HepG2 (cell line): Measurements from ENCODE around the gene SLIT1.

Experiments
- ETS1 ChIP-seq: sonication (generic); formaldehyde crosslinking; IDR thresholded peaks from 2 replicates; pipeline ENCODE4 v1.4.0; 2020; ENCODE audit warnings: missing genetic modification reagents
- FOSL2 ChIP-seq: sonication (generic); formaldehyde crosslinking; IDR thresholded peaks from 2 replicates; pipeline ENCODE4 v1.4.0; 2020; ENCODE audit warnings: missing genetic modification reagents
- MAX ChIP-seq: IDR thresholded peaks from 2 replicates; pipeline ENCODE4 v1.6.1; 2012; ENCODE audit warnings: inconsistent platforms
- MED1 ChIP-seq: sonication (generic); formaldehyde crosslinking; IDR thresholded peaks from 2 replicates; pipeline ENCODE4 v1.4.0; 2020; ENCODE audit warnings: missing genetic modification reagents
- POLR2A ChIP-seq, 2 experiments: IDR thresholded peaks; 2 replicates each; pipeline ENCODE4 v1.6.1; 2011; ENCODE audit warnings: low read depth in 2 of 2, low read length in 2 of 2, mild to moderate bottlenecking in 1 of 2, moderate library complexity in 1 of 2; ENCODE audit not compliant: insufficient read depth in 1 of 2
- RFXAP ChIP-seq: sonication (generic); formaldehyde crosslinking; IDR thresholded peaks from 2 replicates; pipeline ENCODE4 v1.4.0; 2020; ENCODE audit warnings: missing genetic modification reagents, borderline replicate concordance
- SP1 ChIP-seq, 2 experiments: fragments of 450-650 bp in 1 of 2; sonication (generic) in 1 of 2; formaldehyde crosslinking in 1 of 2; IDR thresholded peaks; 2 replicates each; pipeline versions ENCODE4 v1.4.0 to v1.6.1; 2016 to 2020; ENCODE audit warnings: missing genetic modification reagents in 1 of 2
- TEAD3 ChIP-seq: optimal IDR thresholded peaks from 2 replicates; pipeline ENCODE3; 2016; ENCODE audit warnings: borderline replicate concordance
- THRA ChIP-seq: sonication (generic); formaldehyde crosslinking; IDR thresholded peaks from 2 replicates; pipeline ENCODE4 v1.4.0; 2020; ENCODE audit warnings: missing genetic modification reagents, borderline replicate concordance
- ZNF121 ChIP-seq: sonication (generic); formaldehyde crosslinking; IDR thresholded peaks from 2 replicates; pipeline ENCODE4 v1.5.0; 2020; ENCODE audit warnings: mild to moderate bottlenecking, missing genetic modification reagents
- ZNF225 ChIP-seq: sonication (generic); formaldehyde crosslinking; IDR thresholded peaks from 2 replicates; pipeline ENCODE4 v1.4.0; 2020; ENCODE audit warnings: mild to moderate bottlenecking, missing genetic modification reagents
- ZNF235 ChIP-seq: sonication (generic); formaldehyde crosslinking; IDR thresholded peaks from 2 replicates; pipeline ENCODE4 v1.8.1; 2023; ENCODE audit warnings: mild to moderate bottlenecking, missing genetic modification reagents, borderline replicate concordance

GRCh38 chr10:96978621-96979154, 207.1 kb downstream of the SLIT1 start:
- TF ChIP-seq ZNF121 (CRISPR knock-in tag), result no peak
- no peak for TF ChIP-seq THRA (CRISPR knock-in tag)
- TF ChIP-seq ZNF235, result no peak
- TF ChIP-seq TEAD3, result no peak
- no peak for TF ChIP-seq RFXAP (CRISPR knock-in tag)
- no peak for TF ChIP-seq MAX
- TF ChIP-seq POLR2A (IDR thresholded peaks at IDR 0.05; ENCODE audit: insufficient read depth in 1 of 2, low read depth in 2 of 2, low read length in 2 of 2), result no peak
- no peak for TF ChIP-seq FOSL2
- no peak for TF ChIP-seq MED1
- TF ChIP-seq ZNF225 (CRISPR knock-in tag), result no peak
- no peak for TF ChIP-seq ETS1 (CRISPR knock-in tag)
- TF ChIP-seq SP1 (IDR thresholded peaks at IDR 0.05), result no peak
- TF ChIP-seq SP1 (CRISPR knock-in tag; IDR thresholded peaks at IDR 0.05), result no peak
